Esophagus muscularis mucosa (tissue), 4 donors: ENCODE measurements around the gene CLDN34. TPM values are rescaled to one million over a fixed set of nuclear protein-coding genes. Genes with fewer than 3 reads are reported as not detected.
A peak's percentile ranks its signal among the peaks of the same experiment; 100 is the strongest.

Experiments
- DNase-seq: peaks from one replicate; pipeline ENCODE4 v3.0.0-alpha.2; 2017; ENCODE audit errors: extremely low spot score
- H3K27ac ChIP-seq, 4 donors: fragments of 200-600 bp; sonication (generic); replicated peaks in 1 of 4; 1 replicate in 3 of 4; 2 replicates in 1 of 4; pipeline ENCODE4 v1.5.1; 2016 to 2019; ENCODE audit warnings: mild to moderate bottlenecking in 1 of 4
- H3K27me3 ChIP-seq, 4 donors: fragments of 200-600 bp; sonication (generic); one replicate each; pipeline versions ENCODE4 v1.5.1 to v1.6.0; 2016 to 2019
- H3K36me3 ChIP-seq, 4 donors: fragments of 200-600 bp; sonication (generic); one replicate each; pipeline ENCODE4 v1.5.1; 2016 to 2019
- H3K4me1 ChIP-seq, 4 donors: fragments of 200-600 bp; sonication (generic); one replicate each; pipeline ENCODE4 v1.5.1; 2016 to 2019
- H3K4me3 ChIP-seq, 4 donors: fragments of 200-600 bp; sonication (generic); 1 replicate in 2 of 4; 2 replicates in 2 of 4; pipeline ENCODE4 v1.5.1; 2016 to 2019; ENCODE audit warnings: mild to moderate bottlenecking in 4 of 4, moderate library complexity in 1 of 4
- H3K9me3 ChIP-seq, 4 donors: fragments of 200-600 bp; sonication (generic); 1 replicate in 3 of 4; 2 replicates in 1 of 4; pipeline ENCODE4 v1.5.1; 2016 to 2019
- CTCF ChIP-seq, 3 experiments: fragments of 200-600 bp in 2 of 3; fragments of 450-650 bp in 1 of 3; sonication (generic) in 2 of 3; IDR thresholded peaks; one replicate each; pipeline ENCODE4 v1.5.1; 2017 to 2019; ENCODE audit warnings: antibody characterized with exemption in 3 of 3, mild to moderate bottlenecking in 2 of 3, moderate library complexity in 1 of 3
- EP300 ChIP-seq: sonication (generic); formaldehyde crosslinking; IDR thresholded peaks from one replicate; pipeline ENCODE4 v1.6.1; 2017; ENCODE audit warnings: antibody characterized with exemption
- POLR2A ChIP-seq: fragments of 450-650 bp; IDR thresholded peaks from one replicate; pipeline ENCODE4 v1.6.1; 2017; ENCODE audit warnings: antibody characterized with exemption, moderate library complexity, mild to moderate bottlenecking, low read depth
- POLR2AphosphoS5 ChIP-seq, 2 donors: sonication (generic); formaldehyde crosslinking; IDR thresholded peaks; one replicate each; pipeline ENCODE4 v1.6.1; 2017; ENCODE audit warnings: antibody characterized with exemption in 2 of 2
- WGBS: methylation state at CpG from one replicate; pipeline ENCODE4 v1.1.5; 2018; 5-methylcytosine and 5-hydroxymethylcytosine counted together
- intact Hi-C: fragments of 100-400 bp; cut with DNase I; formaldehyde crosslinking; loops from one replicate; pipeline ENCODE4 v1.15.1; 2023
- total RNA-seq, 4 donors: library from RNA; depleted of rRNA; stranded (reverse); fragments of >200 nt; gene quantifications; one replicate each; pipeline versions ENCODE4 v1.1.0 to v1.2.1, GENCODE V29; 2016

The CLDN34 gene
- total RNA-seq, 4 donors from 2014 or later = 0.66 TPM; not detected in 3

DNA sequence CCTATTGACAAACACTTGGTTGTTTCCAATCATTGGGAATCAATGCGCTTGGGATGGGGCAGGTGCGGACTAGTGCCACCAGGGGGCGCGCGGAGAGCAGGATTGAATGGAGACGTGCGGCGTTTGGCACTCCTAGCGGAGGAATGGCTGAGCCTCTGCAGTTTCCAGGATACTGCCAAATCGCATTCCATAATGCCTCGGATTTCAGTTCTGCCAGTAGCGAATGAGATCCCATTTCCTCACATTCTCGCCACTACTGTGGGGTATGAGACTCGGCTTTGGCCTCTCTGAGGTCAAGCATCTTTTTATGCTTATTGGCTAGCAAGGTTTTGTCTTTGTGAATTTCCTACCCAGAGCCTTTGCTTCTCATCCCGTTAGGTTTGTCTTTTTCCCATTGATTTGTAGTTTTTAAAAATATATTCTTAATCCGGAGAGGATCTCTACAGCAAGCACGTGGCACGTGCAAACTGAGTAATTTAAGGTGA is 28.7 kb downstream of the CLDN34 start:
- Histone ChIP-seq H3K27me3 (no peaks in the 10 kb centered on the region), H3K36me3 (no peaks in the 10 kb centered on the region), H3K4me3 (no peak overlapping the region), H3K4me1 (peaks cover 0 to 11% (median 6%) of the 10 kb centered on the region in 4 donors), H3K27ac (peak overlapping the region in 1 of 4 donors; percentile 18), H3K9me3 (no peaks in the 10 kb centered on the region)
- TF ChIP-seq CTCF (IDR thresholded peaks at IDR 0.05) = peak; percentile 87 to 97 (median 94)
- no peak for TF ChIP-seq EP300
- TF ChIP-seq POLR2A = no peak
- peak; percentile 59 to 69 for TF ChIP-seq POLR2AphosphoS5 (IDR thresholded peaks at IDR 0.05)
- peak; percentile 94 for DNase-seq
- WGBS = 35% methylated on average over 18 of the region's 18 CpGs
- intact Hi-C loops = no loop called here

DNA sequence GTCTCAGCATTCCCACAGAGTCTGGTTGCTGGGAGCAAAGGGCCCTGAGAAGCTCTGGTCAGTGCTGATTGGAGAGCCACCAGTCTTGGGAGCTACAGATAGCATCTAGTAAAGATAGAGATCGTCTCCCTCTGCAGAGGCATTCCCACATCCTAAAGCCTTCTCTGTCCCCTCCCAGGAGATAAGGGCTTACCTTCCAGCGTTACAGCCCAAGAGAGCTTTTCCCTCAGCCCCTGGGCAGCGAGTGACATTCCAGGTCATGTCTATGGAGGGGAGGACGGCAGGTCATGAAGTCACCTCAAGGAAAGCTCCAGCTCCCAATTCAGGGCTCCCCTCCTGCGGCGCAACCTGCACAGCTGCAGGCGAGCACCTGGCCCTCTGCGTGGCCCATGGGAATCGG is 29.9 kb downstream of the CLDN34 start:
- DNase-seq = no peak
- intact Hi-C loops = no loop called here
- Histone ChIP-seq H3K9me3 (no peaks in the 10 kb centered on the region), H3K36me3 (no peaks in the 10 kb centered on the region), H3K4me3 (no peak overlapping the region), H3K27me3 (no peaks in the 10 kb centered on the region), H3K27ac (no peak overlapping the region), H3K4me1 (peaks cover 0 to 15% (median 6%) of the 10 kb centered on the region in 4 donors)
- TF ChIP-seq CTCF (IDR thresholded peaks at IDR 0.05) = no peak
- TF ChIP-seq EP300 = no peak
- no peak for TF ChIP-seq POLR2A
- TF ChIP-seq POLR2AphosphoS5 (IDR thresholded peaks at IDR 0.05) = no peak
- WGBS = 90% methylated on average over 9 of the region's 9 CpGs

GRCh38 chrX:9997524-9997923 is 30.4 kb downstream of the CLDN34 start:
- WGBS = 52% methylated on average over 7 of the region's 8 CpGs
- intact Hi-C loops = no loop called here
- TF ChIP-seq CTCF (IDR thresholded peaks at IDR 0.05) (no peak), EP300 (no peak), POLR2AphosphoS5 (IDR thresholded peaks at IDR 0.05) (no peak)

GRCh38 chrX:10001496-10001895 is 34.3 kb downstream of the CLDN34 start:
- intact Hi-C loops = no loop called here
- no peak overlapping the region for H3K27ac ChIP-seq
- H3K9me3 ChIP-seq = no peaks in the 10 kb centered on the region
- TF ChIP-seq CTCF (IDR thresholded peaks at IDR 0.05) (no peak), POLR2A (no peak), EP300 (no peak), POLR2AphosphoS5 (IDR thresholded peaks at IDR 0.05) (no peak)
- no peaks in the 10 kb centered on the region for H3K27me3 ChIP-seq
- H3K36me3 ChIP-seq = no peaks in the 10 kb centered on the region
- no peak overlapping the region for H3K4me3 ChIP-seq
- DNase-seq = no peak
- H3K4me1 ChIP-seq = peaks cover 0 to 9% (median 0%) of the 10 kb centered on the region in 4 donors
- WGBS = 75% methylated on average over 3 of the region's 3 CpGs

More at GRCh38 chrX:9997524-9997923, 30.4 kb downstream of the CLDN34 start:
- Histone ChIP-seq H3K9me3 (no peaks in the 10 kb centered on the region), H3K27me3 (no peaks in the 10 kb centered on the region), H3K27ac (no peak overlapping the region), H3K36me3 (no peaks in the 10 kb centered on the region), H3K4me1 (peaks cover 0 to 15% (median 6%) of the 10 kb centered on the region in 4 donors), H3K4me3 (no peak overlapping the region)
- no peak for DNase-seq
